GM19397 (cell line): ENCODE measurements around the gene CCDC28B.

ENCODE experiments used
- ATAC-seq: cut with Tn5 transposase; IDR thresholded peaks from one replicate; pipeline ENCODE4 v1.9.1; 2021; ENCODE audit warnings: mild to moderate bottlenecking, moderate library complexity; ENCODE audit not compliant: unreplicated experiment

The CCDC28B gene

GRCh38 chr1:32220746-32221580 is 20.6 kb downstream of the CCDC28B start:
- no peak for ATAC-seq

- no peak for ATAC-seq
Observed at GRCh38 chr1:32221581-32221979, 21.2 kb downstream of the CCDC28B start.

- peak; percentile 88 for ATAC-seq
Observed at GRCh38 chr1:32221980-32222755, 21.8 kb downstream of the CCDC28B start, which contains the start of the genes EIF3I and TMEM234. Gene EIF3I (plus strand): TSS chr1:32222407. CDS start chr1:32222442, 35 bp downstream. Gene TMEM234 (minus strand): TSS chr1:32222353. CDS start chr1:32222322, 31 bp downstream.

- ATAC-seq = no peak
Observed at GRCh38 chr1:32223683-32224082, 23.3 kb downstream of the CCDC28B start.

- no peak for ATAC-seq
Observed at GRCh38 chr1:32224285-32224684, 23.9 kb downstream of the CCDC28B start.

GRCh38 chr1:32228771-32229170 is 28.4 kb downstream of the CCDC28B start:
- no peak for ATAC-seq

- no peak for ATAC-seq
Observed at GRCh38 chr1:32231843-32232432, 31.5 kb downstream of the CCDC28B start.

GRCh38 chr1:32232558-32233304 is 32.3 kb downstream of the CCDC28B start:
- ATAC-seq = no peak

- no peak for ATAC-seq
Observed at GRCh38 chr1:32234792-32235191, 34.4 kb downstream of the CCDC28B start.

- ATAC-seq = no peak
Observed at GRCh38 chr1:32239337-32239736, 38.9 kb downstream of the CCDC28B start.

GRCh38 chr1:32239790-32240139 is 39.4 kb downstream of the CCDC28B start:
- ATAC-seq = no peak

- ATAC-seq = peak; percentile 57
Observed at GRCh38 chr1:32240140-32240951, 40.0 kb downstream of the CCDC28B start.

- ATAC-seq = peak; percentile 34
Observed at GRCh38 chr1:32241001-32241763, 40.8 kb downstream of the CCDC28B start.

- no peak for ATAC-seq
Observed at GRCh38 chr1:32242341-32242851, 42.0 kb downstream of the CCDC28B start.

- ATAC-seq = no peak
Observed at GRCh38 chr1:32246888-32247273, 46.5 kb downstream of the CCDC28B start, which contains the start of gene FAM167B. Gene FAM167B (plus strand): TSS chr1:32247222. CDS start chr1:32247422, 200 bp downstream.

- no peak for ATAC-seq
Observed at GRCh38 chr1:32247452-32247851, 47.1 kb downstream of the CCDC28B start.

- no peak for ATAC-seq
Observed at GRCh38 chr1:32247983-32248889, 47.8 kb downstream of the CCDC28B start.
